HG03378 (cell line): ENCODE results near the gene DNAH7.
"Not testable (repeated sequence)": the region's sequence is repeated elsewhere in the genome, so short reads cannot be mapped to it uniquely, and the experiment has no call there.

Source experiments
- ATAC-seq: cut with Tn5 transposase; IDR thresholded peaks from one replicate; pipeline ENCODE4 v1.9.1; 2021; ENCODE audit warnings: mild to moderate bottlenecking, moderate library complexity; ENCODE audit not compliant: unreplicated experiment

DNAH7 gene

GRCh38 chr2:195733831-195734230 lies 334.8 kb downstream of the DNAH7 start:
- no peak for ATAC-seq

DNA sequence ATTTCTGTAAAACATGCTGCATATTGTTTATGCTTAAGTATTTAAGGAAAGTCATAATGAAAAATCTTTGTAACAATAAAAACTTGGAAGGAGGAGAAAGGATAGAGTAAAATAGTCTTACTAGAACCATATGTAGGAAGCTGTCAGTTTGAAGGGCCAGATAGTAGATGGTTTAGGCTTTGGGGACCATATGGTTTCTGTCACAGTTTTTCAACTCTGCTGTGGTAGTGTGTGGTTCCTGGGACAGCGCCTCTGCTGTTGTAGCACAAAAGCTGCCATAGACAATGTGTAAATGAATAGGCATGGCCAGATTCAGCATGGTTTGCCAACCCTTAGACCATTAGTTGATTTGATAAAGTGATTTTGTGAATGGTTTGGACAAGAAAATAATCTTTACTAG lies 336.1 kb downstream of the DNAH7 start:
- no peak for ATAC-seq

DNA sequence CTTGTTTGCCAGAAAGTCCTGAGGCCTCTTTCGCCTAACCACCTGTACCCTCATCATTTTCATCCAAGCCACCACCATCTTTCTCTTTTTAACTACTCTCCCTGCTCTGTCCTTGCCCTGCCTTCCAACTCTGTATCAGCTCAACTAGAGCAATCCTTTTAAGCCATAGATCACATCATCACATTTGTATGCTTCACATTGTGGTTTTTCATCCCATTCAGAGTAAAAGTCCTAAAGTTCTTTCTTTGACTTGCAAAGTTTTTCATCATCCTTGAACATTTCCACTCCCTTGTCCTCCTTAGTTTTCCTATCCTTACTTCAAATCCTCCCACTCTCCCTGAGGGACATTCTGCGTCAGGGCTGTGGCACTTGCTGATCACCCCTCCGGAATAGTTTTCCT lies 337.7 kb downstream of the DNAH7 start:
- no peak for ATAC-seq

DNA sequence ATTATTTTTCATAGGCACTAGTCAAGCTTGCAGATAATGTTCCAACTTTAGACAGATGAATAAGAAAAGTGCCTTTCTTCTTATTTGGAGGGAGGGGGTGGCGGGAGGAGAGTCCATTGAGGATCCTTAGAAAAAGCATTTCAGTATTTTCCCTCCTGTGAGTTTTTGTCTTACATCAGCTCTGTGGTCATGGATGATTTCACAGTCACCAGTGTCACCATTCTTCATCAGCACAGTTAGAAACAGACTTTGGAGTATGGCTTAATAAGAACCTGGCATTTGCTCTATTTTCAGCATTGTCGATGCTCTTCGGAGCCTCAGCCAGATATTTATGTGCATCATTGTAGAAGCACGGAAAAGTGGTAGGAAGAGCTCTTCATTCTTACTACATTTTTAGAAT lies 341.5 kb downstream of the DNAH7 start:
- no peak for ATAC-seq

DNA sequence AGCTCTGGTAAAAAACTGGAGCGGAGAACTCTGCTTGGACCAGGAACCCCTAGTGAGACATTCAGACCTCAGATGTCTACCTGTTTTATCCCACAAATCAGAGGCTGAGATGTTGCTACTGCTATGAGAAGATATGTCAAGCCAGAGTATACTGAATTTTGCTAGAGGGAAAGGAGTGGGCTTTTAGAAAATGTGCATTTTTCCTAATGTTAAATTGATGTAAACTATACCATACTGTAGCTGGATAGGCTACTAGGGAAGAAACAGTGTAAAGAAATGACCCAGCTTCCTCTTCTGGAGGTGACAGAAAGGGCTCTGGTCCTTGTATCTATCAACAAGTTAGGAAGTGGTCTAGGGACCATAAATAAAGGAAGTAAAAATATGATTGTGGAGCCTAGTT lies 346.6 kb downstream of the DNAH7 start:
- no peak for ATAC-seq

- no peak for ATAC-seq
These were observed 347.6 kb downstream of the DNAH7 start for GRCh38 chr2:195721042-195721441.

DNA sequence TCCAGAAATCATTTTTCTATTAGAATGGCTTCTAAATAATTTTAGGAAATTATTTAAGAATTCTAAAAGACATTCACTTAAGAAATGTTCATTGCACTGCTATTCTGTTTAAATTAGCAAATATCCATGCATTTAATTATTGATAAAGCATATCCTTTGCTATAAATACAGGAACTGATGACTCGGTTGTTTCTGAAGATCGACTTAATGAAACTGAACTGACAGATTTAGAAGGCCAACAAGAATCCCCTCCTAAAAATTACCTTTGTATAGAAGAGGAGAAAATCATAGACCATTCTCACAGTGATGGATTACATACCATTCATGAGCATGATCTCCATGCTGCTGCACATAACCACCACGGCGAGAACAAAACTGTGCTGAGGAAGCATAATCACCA lies 352.2 kb downstream of the DNAH7 start:
- ATAC-seq: no peak

GRCh38 chr2:195711478-195711877 lies 357.2 kb downstream of the DNAH7 start:
- ATAC-seq: peak; percentile 89

- no peak for ATAC-seq
These were observed 358.5 kb downstream of the DNAH7 start for GRCh38 chr2:195709901-195710806.

DNA sequence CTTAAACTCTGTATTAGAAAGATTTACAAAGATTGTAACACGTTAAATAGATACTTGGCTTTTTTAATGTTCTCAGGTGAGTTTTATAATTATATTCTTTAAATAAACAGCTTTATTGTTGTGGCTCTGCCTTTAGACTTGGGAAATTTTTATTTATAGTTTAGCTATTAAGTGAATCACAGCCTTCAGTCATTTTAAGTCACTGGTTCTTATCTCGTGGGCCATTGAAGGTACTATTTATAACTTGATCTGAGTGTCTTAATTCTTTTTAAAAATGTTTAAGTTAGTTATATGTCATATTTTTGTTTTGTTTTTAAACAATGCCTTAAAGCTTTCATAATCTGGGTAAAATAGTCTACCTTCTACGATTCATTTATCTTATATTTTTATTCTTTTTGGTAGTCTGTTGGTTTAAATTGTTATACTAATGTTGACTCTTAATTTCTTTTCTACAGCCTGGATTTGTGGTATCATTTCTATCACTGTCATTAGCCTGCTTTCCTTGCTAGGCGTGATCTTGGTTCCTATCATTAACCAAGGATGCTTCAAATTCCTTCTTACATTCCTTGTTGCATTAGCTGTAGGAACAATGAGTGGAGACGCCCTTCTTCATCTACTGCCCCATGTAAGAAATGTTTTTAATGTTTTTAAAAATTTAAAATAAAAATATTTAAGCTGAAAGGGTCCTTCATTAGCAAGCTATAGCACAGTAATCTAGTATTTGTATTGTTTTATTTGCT lies 362.3 kb downstream of the DNAH7 start:
- no peak for ATAC-seq

DNA sequence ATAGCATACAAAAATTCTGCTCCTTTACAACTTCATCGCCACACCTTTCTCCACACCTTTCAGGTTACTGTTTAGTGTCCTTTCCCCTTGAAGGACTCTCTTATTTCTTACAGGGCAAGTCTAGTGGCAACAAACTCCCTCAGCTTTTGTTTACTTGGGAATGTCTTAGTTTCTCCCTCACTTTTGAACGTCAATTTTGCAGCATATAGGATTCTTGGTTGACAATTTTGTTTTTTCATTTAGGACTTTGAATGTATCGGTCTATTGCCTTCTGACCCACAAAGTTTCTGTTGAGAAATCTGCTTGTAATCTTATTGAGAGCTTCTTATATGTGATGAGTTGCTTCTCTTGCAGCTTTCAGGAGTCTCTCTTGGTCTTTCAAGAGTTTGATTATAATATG lies 368.2 kb downstream of the DNAH7 start:
- no peak for ATAC-seq

DNA sequence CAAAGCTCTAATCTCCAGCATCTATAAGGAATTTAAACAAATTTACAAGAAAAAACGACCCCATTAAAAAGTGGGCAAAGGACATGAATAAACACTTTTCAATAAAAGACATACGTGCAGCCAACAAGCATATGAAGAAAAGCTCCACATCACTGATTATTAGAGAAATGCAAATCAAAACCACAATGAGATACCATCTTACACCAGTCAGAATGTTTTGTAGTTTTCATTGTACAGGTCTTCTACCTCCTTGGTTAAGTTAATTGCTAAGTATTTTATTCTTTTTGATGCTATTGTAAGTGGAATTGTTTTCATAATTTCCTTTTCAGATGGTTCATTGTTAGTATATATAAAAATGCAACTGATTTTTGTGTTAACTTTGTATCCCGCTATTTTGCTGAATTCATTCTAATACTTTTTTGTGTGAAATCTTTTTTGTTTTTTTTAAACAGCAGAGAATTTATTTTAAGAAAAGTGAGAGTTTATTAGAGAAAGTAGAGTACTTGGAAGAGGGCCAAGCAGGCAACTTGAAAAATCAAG lies 370.9 kb downstream of the DNAH7 start:
- no peak for ATAC-seq

DNA sequence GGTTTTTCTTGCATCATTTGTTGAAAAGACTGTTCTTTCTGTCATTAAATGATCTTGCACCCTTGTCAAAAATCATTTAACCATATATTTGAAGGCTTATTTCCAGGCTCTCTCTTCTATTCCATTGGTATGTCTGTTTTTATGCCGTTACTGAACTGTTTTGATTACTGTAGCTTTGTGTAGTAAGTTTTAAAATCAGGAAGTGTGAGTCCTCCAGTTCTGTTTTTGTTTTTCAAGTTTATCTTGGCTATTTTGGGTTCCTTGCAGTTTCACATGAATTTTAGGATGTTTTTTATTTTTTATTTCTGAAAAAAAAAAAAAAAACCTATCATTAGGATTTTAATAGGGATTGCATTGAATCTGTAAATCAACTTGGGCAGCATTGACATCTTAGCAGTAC lies 372.6 kb downstream of the DNAH7 start:
- no peak for ATAC-seq

- no peak for ATAC-seq
These were observed 373.5 kb downstream of the DNAH7 start for GRCh38 chr2:195695002-195695631.

- no peak for ATAC-seq
These were observed 374.1 kb downstream of the DNAH7 start for GRCh38 chr2:195694553-195694952.

- ATAC-seq: not testable (repeated sequence)
These were observed 376.1 kb downstream of the DNAH7 start for GRCh38 chr2:195692531-195692930.
